Fibroblast of skin of right biceps (primary cell): ENCODE results near the gene TMEM123.
"Not testable (repeated sequence)": the region's sequence is repeated elsewhere in the genome, so short reads cannot be mapped to it uniquely, and the experiment has no call there.

Experiments used
- DNase-seq: peaks from one replicate; pipeline ENCODE4 v3.0.0-alpha.2; 2013

The TMEM123 gene

DNA sequence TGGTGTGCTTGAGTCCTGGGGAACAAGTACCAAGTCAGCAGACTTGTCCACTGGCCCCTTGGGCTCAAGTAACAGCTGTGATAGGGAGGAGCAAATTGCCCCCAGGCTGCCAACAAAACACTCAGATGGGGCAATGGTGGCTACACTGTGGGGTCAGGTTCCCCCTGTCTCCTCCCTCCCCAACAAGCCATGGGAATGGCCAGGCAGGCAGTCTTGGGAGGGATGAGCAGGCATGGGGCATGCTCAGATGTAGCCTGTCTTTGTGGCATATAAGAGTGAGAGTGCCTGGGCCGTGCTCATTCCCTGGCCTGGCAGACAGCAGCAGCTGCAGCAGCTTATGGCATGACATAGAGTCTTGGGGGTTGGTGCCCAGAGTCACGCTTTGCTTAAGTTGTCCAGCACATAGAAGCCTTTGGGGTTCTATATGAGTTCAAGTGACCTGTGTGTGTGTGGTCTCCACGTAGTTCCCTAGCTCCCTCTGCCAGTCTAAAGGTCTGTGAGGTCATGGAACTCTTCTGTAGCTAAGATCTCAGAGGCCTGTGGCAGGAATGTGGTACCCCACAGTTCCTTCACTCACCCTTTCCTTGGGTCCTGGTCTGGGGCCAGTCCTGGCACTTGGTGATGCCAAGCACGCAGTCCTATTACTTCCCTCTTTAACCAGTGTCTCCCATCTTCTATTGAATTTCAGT lies 60.9 kb downstream of the TMEM123 start:
- DNase-seq: no peak

DNA sequence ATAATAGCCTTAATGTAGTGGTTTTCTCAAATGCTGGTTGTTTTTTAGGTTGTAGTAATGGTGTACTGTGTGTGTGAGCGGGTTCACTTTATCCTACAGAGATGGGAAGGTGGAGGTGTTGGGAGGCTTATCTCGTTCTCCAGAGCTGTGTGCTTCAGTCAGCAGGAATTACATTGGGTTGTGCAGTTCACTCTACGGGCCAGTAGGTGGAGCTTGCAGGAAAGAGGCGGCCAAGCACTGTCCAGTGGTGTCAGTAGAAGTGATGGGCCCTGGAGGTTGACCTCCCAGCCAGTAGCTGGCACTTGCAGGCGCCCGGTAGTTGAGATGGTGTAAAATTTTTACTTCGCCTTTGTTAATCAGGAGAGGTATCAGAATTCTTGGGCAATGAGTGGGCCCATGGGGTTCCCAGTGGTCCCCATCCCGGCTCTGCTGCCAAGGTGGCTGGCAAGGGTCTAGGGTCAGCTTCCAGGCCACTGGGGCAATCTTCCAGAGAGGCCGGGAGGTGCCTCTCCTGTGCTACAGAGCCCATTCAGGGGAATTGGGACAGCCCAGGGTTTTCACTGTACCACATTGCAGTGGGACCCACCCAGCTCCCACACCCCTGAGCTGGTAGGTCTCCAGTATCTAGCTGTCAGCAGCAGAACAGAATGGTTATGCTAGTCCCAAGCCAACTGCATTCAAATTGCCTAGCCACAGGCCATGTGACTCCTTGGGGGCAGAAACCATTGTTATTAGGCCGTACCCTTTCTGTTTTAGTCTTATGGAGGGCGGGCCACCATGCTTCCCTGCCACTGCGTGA lies 61.7 kb downstream of the TMEM123 start:
- peak; percentile 56 for DNase-seq

DNA sequence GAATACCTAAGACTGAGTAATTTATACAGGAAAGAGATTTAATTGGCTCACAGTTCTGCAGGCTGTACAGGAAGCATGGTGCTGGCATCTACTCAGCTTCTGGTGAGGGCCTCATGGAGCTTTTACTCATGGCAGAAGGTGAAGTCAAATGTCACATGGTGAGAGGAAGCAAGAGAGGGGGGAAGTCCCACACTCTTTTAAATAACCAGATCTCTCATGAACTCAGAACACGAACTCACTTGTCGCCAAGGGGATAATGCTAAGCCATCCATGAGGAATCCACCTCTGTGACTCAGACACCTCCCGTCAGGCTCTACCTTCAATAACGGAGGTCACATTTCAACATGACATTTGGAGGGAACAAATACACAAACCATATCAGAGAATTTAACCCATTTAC lies 63.3 kb downstream of the TMEM123 start:
- DNase-seq: no peak

DNA sequence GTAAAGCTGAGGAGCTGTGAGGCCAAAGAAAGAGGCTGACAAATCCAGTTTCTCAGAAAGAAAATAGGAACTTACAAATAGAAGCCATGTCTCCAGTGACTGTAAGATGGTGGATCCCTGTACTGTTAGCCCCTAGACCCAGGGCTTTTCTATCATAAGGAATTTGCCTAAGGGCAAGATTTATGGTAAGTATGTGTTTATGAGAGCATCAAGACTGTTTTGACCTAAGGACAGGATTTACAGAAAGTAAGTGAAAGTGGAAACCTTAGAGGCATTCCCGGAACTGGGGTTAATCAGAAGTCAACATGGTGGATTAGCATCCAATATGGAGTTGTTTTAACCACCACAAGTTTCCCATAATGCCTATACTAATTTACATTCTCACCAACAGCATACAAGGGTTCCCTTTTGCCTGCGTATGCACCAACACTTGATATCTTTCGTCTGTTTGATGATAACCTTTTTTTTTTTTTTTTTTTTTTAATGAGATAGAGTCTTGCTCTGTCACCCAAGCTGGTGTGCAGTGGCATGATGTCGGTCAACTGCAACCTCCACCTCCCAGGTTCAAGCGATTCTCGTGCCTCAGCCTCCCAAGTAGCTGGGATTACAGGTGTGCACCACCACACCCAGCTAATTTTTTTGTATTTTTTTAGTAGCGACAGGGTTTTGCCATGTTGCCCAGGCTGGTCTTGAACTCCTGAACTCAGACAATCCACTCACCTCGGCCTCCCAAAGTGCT lies 65.4 kb downstream of the TMEM123 start:
- DNase-seq: no peak

DNA sequence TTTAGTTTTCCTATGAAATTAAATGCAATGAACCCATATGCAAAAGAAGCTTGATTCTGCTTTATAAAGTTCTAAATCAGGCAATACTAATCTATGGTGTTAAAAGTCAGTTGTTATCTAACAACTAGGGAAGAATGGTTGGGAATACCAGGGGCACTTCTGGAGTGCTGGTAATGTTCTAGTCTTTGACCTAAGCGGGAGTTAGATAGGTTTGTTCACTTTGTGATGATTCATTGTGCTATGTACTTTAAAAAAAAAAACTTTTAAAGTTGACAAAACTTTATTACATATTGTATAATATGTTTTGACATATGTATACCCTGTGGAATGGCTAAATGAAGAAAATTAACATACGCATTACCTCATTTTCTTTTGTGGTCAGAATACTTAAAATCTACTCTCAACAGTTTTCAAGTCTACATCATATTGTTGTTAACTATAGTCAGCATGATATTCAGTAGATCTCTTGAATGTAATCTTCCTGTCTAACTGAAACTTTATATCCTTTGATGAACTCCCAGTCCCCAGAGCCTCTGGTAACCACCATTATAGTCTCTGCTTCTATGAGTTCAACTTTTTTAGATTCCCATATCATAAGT lies 66.3 kb downstream of the TMEM123 start:
- no peak for DNase-seq

DNA sequence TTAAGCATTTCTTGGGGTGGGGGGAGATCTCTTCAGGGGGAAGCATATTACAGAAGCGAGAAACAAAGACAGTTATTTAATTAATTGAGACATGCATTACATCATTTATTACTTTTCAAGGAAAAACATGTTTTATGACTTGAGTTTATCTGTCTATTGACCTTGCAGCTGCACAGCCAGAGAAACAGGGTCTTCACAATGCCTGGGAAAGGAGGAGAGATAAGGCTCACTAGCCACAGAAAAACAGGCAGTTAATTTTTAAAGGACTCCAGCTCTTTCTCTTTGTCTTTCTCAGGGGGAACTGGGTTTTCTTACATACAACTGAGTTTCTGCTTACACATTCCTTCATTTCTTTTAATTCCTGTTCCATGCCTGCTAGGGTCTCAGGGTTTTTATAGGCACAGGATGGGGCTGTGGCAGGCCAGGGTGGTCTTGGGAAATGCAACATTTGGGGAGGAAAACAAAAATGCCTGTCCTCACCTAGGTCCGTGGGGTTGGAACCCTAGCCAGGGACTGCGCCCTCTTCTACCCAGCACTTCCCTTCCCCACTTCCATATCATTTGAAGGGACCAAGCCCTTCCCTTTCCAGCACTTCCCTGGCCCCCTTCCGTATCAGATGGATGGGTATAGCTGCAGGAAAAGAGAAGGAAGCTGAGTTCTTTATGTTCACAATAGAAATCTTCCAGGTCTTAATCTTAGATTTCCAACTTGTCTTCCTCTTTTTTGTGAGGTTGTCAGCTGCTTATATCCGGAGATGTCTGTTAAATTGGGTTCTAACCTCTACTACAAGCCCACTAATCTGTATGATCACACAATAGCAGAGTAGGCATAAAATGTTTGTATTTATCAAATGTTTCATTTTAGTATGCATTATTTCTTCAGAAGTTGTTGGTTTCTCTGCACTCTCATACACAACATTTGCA lies 67.2 kb downstream of the TMEM123 start:
- no peak for DNase-seq

DNA sequence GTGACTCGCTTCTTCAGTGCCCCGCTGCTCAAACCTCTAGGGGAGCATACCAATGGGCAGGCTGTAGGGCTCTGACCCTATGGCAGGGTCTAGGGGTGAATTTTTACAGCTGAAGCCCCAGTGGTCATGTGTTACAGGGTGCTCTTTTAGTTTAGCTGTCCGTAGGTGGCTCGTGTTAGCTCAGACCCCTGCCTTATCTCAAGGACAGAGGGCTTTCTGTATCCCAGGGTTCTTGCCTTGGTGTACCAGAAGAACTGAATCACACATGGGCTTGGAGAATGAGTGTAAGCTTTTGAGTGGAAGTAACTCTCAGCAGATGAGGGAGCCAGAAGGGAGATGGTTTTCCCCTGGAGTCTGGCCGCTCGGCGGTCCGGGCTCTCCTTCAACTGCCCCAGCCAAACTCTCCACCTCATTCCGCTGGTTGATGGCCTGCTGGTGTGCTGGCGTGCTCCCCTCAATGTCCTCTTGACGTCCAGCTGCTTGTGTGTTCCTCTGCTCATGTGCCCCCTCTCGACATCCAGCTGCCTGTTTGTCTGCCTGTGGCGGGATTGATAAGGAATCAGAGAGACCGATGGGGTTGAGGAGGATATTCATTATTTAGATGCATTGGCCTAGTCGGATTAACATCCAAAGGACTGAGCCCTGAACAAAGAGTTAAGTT lies 68.0 kb downstream of the TMEM123 start:
- DNase-seq: no peak

DNA sequence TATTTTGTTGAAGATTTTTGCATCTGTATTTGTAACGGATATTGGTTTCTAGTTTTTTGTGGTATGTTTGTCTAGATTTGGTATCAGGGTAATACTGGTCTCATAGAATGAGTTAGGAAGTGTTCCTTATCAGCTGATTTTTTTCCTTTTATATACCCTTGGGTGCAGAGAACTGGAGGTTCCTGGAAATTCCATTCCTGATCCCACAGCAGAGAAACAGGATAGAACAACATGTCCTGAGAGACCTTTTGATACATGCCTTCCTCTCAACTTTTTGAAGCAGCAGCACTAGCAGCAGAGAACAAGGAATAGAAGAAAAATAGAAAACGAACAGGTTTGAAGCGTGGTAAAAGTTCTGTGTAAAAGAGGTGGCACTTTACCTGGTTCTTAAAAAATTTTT lies 68.7 kb downstream of the TMEM123 start:
- DNase-seq: no peak

DNA sequence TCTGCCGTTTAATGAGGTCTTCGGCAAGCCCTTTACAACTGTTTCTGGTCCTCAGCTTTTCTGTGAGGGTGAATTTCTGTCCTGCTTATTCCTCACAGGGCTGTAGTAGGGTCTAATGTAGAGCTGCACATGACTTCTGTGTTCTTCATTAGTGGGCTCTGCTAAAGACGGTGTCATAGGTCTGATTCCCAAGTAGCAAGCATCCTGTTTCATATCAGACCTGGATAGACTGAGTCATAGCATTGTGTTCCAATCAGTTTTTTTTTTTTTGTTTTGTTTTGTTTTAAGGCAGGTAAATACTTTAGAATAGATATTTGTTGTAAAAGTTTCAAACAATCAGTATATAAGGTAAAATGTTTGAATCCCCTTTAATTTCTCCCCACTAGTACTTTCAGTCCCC lies 70.2 kb downstream of the TMEM123 start:
- DNase-seq: no peak

DNA sequence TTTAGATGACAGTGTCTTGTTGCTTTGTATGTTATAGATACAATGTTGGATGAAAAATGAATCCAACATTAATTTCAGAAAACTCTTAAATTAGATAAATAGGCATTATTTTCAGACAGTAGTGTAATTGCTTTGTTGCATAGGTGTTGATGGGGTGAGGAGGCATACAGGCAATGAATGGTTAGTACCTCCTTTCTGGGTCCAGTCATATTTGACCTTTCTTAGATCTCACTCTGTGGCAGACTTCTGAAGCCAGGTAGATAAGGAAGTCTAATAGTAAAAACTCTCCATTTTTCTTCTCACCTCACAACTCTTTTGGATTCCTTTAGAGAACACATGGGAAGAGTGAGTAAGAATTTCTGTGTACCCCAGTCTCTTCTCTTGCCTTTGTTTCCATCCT lies 73.7 kb downstream of the TMEM123 start:
- DNase-seq: no peak

DNA sequence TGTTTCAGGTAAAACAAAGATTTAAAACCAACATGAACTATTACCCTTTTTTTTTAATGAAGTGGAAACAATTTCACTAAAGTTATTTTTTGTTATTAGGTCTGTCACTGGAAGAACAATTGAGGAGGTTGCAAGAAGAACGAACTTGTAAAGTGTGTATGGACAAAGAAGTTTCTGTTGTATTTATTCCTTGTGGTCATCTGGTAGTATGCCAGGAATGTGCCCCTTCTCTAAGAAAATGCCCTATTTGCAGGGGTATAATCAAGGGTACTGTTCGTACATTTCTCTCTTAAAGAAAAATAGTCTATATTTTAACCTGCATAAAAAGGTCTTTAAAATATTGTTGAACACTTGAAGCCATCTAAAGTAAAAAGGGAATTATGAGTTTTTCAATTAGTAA lies 74.7 kb downstream of the TMEM123 start:
- no peak for DNase-seq

DNA sequence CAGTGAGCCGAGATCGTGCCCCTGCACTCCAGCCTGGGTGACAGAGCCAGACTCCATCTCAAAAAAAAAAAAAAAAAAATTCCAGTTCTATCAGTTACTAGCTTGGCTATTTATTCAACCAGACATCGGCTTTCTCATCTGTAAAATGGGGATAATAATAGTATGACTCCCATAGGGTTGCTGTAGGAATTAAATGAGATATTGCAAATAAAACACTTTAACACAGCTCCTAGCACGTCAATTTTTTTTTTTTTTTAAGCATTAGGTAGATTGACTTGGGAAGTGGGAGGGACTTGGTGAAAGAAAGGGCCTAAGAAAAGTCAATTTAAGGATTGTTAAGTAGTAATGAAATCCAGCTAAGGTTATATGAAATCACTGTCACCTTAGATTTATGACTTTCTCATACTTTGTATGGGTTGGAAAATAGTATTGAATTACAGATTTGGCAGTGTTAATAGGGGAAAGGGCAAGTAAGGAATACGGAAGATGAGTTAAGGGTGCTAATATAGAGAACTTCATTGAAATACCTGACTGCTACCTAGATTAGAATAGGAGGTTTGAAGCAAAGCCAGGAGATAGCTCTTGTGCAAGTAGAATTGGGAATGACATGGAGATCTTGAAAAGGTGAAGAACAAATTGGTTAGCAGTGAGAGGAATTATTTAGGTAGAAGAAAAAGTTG lies 76.7 kb downstream of the TMEM123 start:
- DNase-seq: no peak

DNA sequence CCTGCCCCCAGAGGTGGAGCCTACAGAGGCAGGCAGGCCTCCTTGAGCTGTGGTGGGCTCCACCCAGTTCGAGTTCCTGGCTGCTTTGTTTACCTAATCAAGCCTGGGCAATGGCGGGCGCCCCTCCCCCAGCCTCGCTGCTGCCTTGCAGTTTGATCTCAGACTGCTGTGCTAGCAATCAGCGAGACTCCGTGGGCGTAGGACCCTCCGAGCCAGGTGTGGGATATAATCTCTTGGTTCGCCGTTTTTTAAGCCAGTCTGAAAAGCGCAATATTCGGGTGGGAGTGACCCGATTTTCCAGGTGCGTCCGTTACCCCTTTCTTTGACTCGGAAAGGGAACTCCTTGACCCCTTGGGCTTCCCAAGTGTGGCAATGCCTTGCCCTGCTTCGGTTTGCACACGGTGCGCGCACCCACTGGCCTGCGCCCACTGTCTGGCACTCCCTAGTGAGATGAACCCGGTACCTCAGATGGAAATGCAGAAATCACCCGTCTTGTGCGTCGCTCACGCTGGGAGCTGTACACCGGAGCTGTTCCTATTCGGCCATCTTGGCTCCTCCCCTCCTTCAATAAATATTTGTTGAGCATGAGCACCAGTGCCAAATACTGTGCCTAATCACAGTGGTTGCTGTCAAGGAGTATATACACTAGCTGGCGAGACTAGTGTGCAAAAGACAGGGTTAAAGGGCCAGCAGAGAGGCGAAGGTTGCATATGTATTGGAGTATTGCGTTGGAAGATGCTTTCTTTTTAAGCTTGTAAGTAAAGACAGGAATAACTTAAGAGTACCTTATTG lies 77.7 kb downstream of the TMEM123 start:
- DNase-seq: not testable (repeated sequence)

DNA sequence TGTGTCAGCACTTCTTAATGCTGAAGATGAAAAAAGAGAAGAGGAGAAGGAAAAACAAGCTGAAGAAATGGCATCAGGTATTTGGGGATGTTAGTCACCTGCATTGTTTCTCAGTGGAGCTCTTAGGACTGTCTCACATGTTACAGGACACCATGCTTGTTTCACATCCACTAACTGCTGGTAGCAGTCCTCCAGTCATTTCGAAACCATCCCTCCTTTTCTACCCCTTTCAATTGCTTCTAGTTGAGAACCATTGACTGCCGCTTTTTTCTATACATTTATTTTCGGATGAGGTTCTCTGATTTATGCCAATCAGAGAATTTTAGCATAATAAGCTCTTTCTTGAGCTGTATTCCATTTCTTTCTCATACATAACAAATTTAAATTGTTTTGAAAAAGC lies 84.1 kb downstream of the TMEM123 start:
- DNase-seq: no peak

DNA sequence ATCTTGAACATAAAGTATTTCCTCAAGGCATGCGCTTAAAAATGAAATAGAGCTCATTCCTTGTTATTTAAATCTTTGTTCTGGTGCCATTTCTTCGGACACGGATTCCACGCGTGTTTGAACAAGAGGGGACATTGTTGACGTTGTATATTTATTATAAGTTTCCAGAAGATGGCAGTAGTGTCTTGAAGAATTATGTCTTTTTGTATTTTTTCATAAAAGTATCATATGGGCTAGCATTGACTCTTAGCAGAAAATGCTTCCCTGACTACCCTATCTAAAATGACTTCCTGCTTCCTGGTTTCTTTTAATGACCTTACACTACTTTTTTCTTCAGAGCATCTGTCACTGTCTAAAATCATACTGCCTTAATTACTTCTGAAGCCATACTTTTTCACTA lies 85.2 kb downstream of the TMEM123 start:
- DNase-seq: peak; percentile 12

DNA sequence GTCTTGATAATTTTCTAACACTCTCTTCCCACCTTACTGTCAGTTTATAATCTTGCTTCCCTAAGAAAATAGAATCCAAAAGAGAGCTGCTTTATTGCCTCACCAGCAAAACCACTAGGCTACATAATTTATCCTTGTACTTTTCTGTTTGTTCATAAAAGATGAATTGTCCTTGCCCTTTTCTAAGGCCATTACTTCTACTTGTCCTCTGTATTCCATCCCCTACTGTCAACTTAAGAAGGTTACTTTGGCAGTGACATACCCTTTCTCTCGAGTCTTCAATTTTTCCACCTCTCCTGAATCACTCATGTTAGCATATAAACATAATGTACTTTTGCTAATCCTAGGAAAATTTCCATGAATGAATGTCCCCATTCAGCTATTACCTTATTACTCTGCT lies 87.6 kb downstream of the TMEM123 start:
- no peak for DNase-seq

DNA sequence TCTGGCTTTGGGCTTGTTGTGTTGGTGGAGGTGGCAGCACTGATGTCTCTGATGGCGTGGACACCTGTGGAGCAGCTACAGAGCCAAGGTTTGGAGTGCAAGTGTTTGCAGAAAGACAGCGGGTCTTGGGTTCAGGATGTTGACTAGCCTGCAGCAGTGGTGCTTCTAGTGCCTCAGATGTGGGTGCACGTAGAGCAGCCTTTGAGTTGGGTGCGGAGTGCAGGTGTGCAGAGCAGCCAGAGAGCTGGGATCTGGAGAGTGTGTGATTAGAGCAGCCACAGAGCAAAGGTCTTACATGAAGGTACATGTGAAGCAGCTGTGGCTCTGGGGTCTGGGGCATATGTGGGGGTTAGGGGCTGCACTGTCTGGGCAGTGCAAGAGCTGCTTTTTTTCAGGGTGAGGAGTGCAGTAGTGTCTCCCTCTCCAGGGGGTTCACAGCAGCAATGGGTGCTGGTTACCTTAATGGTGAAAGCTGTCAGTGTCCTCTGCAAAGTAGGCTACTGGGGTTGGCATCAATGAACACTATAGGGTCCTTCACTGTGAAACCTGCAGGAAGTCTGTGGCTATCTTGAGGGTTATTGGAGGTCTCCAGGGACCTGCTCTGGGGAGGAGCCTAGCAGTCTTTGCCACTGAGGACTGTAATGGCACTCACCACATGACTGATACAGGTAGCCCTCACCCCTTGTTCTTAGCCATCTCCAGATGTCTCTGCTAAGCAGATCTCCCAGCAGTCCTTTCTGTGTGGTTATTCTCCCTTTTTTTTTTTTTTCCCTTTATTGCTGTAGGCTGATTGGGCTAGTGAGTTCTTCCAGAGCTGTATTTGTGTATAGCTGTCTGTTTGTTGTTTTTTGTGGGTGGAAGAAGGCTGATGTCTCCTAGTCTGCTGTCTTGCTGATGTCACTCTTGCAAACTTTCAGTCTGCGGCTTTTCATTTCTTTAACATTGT lies 91.2 kb downstream of the TMEM123 start:
- peak; percentile 58 for DNase-seq

DNA sequence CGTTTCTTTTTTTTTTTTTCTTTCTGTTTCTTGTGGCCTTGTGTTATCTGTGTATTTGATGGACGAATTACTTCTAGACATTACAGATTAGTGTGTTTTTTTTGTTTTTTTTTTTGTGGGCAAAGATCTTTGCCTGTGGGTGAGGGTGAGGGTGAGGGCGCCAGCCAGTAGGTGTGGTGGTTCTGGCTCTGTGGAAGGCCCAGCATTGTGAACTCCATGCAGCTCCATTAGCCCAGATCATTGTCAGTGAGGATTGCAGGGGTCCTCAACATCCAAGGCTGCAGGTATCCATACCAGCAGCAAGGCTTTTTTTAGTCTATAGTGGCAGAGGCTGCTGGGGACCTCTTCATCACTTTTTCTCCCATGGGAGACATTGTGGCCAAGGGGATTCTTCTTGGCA lies 91.9 kb downstream of the TMEM123 start:
- DNase-seq: no peak

DNA sequence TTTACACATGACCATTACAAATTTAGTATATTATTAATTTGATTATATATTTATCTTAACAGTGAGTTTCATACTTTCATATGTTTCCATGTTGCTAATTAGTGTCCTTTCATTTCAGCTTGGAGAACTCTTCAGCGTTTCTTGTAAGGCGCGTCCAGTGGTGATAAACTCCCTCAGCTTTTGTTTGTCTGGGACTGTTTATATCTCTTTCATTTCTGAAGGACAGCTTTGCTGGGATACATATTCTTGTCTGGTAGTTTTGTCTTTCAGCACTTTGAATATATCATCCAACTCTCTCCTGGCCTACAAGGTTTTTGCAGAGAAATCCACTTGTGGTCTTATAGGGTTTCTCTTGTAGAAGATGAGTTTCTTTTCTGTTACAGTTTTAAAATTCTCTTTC lies 93.2 kb downstream of the TMEM123 start:
- DNase-seq: no peak
